Measurements from ENCODE around the gene SDC3. TPM values are rescaled to one million over a fixed set of nuclear protein-coding genes. Genes with fewer than 3 reads are reported as not detected.

Gene SDC3
- total and polyA plus RNA-seq, 4 donors, result 3.3 to 27.5 (median 16.6) TPM

DNA sequence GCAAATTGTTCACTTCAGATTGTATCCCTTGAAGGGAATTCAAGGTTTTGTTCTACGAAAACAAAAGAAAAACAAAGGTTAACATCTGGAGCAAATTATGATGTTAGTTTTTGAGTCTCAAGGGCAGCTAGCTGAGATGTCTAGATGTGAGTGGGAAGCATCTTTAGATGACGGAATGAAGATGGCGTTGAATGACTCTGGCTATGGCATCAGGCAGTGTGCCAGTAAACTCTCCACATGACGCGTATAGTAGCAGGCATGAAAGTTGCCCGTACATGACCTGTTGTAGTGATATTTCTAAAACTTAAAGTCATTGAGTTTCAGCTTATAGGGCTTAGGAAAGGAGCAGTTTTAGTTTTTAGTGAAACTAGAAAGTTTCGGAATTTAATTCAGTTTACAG lies 12.3 kb upstream of the SDC3 start:
- no peak overlapping the region for H3K27ac ChIP-seq (ENCODE audit: low read depth in 1 of 2, low read length in 2 of 2)
- TF ChIP-seq HNF4G (IDR thresholded peaks at IDR 0.05) (no peak), TAF1 (conservative IDR thresholded peaks at IDR 0.05) (no peak), RAD21 (IDR thresholded peaks at IDR 0.05) (no peak), SP1 (IDR thresholded peaks at IDR 0.05) (no peak), FOXA1 (IDR thresholded peaks at IDR 0.05) (no peak), HNF4A (conservative IDR thresholded peaks at IDR 0.05) (no peak), YY1 (IDR thresholded peaks at IDR 0.05) (no peak), RXRA (IDR thresholded peaks at IDR 0.05) (no peak)
- TF ChIP-seq, protein P1, sequence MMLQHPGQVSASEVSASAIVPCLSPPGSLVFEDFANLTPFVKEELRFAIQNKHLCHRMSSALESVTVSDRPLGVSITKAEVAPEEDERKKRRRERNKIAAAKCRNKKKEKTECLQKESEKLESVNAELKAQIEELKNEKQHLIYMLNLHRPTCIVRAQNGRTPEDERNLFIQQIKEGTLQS (IDR thresholded peaks at IDR 0.05), result no peak
- TF ChIP-seq, protein P2, sequence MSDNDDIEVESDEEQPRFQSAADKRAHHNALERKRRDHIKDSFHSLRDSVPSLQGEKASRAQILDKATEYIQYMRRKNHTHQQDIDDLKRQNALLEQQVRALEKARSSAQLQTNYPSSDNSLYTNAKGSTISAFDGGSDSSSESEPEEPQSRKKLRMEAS (IDR thresholded peaks at IDR 0.05), result no peak
- TF ChIP-seq, protein P3, sequence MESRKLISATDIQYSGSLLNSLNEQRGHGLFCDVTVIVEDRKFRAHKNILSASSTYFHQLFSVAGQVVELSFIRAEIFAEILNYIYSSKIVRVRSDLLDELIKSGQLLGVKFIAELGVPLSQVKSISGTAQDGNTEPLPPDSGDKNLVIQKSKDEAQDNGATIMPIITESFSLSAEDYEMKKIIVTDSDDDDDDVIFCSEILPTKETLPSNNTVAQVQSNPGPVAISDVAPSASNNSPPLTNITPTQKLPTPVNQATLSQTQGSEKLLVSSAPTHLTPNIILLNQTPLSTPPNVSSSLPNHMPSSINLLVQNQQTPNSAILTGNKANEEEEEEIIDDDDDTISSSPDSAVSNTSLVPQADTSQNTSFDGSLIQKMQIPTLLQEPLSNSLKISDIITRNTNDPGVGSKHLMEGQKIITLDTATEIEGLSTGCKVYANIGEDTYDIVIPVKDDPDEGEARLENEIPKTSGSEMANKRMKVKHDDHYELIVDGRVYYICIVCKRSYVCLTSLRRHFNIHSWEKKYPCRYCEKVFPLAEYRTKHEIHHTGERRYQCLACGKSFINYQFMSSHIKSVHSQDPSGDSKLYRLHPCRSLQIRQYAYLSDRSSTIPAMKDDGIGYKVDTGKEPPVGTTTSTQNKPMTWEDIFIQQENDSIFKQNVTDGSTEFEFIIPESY (IDR thresholded peaks at IDR 0.05), result no peak
- TF ChIP-seq, protein P4, sequence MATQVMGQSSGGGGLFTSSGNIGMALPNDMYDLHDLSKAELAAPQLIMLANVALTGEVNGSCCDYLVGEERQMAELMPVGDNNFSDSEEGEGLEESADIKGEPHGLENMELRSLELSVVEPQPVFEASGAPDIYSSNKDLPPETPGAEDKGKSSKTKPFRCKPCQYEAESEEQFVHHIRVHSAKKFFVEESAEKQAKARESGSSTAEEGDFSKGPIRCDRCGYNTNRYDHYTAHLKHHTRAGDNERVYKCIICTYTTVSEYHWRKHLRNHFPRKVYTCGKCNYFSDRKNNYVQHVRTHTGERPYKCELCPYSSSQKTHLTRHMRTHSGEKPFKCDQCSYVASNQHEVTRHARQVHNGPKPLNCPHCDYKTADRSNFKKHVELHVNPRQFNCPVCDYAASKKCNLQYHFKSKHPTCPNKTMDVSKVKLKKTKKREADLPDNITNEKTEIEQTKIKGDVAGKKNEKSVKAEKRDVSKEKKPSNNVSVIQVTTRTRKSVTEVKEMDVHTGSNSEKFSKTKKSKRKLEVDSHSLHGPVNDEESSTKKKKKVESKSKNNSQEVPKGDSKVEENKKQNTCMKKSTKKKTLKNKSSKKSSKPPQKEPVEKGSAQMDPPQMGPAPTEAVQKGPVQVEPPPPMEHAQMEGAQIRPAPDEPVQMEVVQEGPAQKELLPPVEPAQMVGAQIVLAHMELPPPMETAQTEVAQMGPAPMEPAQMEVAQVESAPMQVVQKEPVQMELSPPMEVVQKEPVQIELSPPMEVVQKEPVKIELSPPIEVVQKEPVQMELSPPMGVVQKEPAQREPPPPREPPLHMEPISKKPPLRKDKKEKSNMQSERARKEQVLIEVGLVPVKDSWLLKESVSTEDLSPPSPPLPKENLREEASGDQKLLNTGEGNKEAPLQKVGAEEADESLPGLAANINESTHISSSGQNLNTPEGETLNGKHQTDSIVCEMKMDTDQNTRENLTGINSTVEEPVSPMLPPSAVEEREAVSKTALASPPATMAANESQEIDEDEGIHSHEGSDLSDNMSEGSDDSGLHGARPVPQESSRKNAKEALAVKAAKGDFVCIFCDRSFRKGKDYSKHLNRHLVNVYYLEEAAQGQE (IDR thresholded peaks at IDR 0.05), result no peak
- WGBS, result 84% methylated on average over 7 of the region's 7 CpGs

DNA sequence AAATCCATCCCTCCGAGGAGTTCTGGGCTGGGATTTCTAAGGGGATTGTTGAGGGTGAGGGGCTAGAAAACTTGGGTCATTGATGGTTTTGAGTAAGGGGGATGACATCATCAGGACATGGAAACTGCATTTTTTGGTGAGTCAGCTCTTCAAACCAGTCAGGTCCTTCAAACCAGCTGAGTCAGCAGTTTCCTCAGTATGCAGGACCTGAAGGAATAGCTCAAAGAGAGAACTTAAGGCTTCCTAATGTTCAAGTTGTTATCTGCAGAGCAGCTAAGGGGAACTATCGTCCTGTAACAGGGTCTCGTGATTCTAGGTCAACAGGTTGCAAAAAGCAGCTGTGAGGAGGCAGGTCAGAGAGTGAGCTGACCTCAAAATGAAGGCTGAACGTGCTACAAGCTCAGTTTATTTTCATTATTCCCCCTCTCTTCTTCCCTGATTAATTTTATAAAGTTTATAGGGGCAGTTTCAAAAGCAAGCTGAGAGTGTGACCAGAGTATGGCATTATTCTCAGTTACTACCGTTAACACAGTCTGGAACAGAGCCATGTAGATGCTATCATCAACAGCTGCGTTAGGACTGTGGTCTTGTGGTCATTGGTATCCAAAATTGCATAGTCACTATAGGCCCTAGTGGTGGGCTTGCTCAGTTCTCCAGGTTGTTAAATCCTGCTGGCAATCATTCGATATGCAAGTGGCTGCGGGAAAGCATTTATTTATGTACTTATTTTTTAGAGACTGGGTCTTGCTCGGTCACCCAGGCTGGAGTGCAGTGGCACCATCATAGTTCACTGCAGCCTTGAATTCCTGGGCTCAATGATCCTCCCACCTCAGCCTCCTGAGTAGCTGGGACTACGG lies 10.7 kb upstream of the SDC3 start:
- no peak overlapping the region for H3K9ac ChIP-seq (ENCODE audit: low read depth in 1 of 2, low read length in 2 of 2)
- no peaks in the 10 kb centered on the region for H3K36me3 ChIP-seq (ENCODE audit: control insufficient read depth in 4 of 4, insufficient read depth in 3 of 4, low read depth in 1 of 4, low read length in 3 of 4)
- WGBS, result 74% methylated on average over 10 of the region's 10 CpGs
- no peak overlapping the region for H3K27ac ChIP-seq (ENCODE audit: low read depth in 1 of 2, low read length in 2 of 2)
- H3K4me1 ChIP-seq (ENCODE audit: control insufficient read depth in 4 of 4, insufficient read depth in 4 of 4, low read length in 3 of 4), result no peaks in the 10 kb centered on the region
- peak; percentile 29 for DNase-seq (ENCODE audit: low spot score)
- no peak overlapping the region for H3K4me3 ChIP-seq (ENCODE audit: low read depth in 1 of 3, low read length in 3 of 3)
- TF ChIP-seq JUND (IDR thresholded peaks at IDR 0.05) (no peak), TAF1 (conservative IDR thresholded peaks at IDR 0.05) (no peak), HNF4G (IDR thresholded peaks at IDR 0.05) (no peak), RXRA (IDR thresholded peaks at IDR 0.05) (no peak), FOXA1 (IDR thresholded peaks at IDR 0.05) (no peak)
- TF ChIP-seq, protein P4 (IDR thresholded peaks at IDR 0.05), result no peak
- TF ChIP-seq, protein P5, sequence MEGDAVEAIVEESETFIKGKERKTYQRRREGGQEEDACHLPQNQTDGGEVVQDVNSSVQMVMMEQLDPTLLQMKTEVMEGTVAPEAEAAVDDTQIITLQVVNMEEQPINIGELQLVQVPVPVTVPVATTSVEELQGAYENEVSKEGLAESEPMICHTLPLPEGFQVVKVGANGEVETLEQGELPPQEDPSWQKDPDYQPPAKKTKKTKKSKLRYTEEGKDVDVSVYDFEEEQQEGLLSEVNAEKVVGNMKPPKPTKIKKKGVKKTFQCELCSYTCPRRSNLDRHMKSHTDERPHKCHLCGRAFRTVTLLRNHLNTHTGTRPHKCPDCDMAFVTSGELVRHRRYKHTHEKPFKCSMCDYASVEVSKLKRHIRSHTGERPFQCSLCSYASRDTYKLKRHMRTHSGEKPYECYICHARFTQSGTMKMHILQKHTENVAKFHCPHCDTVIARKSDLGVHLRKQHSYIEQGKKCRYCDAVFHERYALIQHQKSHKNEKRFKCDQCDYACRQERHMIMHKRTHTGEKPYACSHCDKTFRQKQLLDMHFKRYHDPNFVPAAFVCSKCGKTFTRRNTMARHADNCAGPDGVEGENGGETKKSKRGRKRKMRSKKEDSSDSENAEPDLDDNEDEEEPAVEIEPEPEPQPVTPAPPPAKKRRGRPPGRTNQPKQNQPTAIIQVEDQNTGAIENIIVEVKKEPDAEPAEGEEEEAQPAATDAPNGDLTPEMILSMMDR (IDR thresholded peaks at IDR 0.05; ENCODE audit: low read depth, low read length, missing input control), result no peak
- no peaks in the 10 kb centered on the region for H3K9me3 ChIP-seq (ENCODE audit: control insufficient read depth in 4 of 4, low read length in 3 of 4)
- H3K27me3 ChIP-seq (ENCODE audit: control insufficient read depth in 4 of 4, insufficient read depth in 4 of 4, low read length in 3 of 4), result no peaks in the 10 kb centered on the region

More for the DNA sequence above, 12.3 kb upstream of the SDC3 start:
- DNase-seq (ENCODE audit: low spot score), result no peak
- Histone ChIP-seq H3K27me3 (ENCODE audit: control insufficient read depth in 4 of 4, insufficient read depth in 4 of 4, low read length in 3 of 4) (no peaks in the 10 kb centered on the region), H3K4me1 (ENCODE audit: control insufficient read depth in 4 of 4, insufficient read depth in 4 of 4, low read length in 3 of 4) (no peaks in the 10 kb centered on the region), H3K9ac (ENCODE audit: low read depth in 1 of 2, low read length in 2 of 2) (no peak overlapping the region), H3K4me3 (ENCODE audit: low read depth in 1 of 3, low read length in 3 of 3) (no peak overlapping the region), H3K9me3 (ENCODE audit: control insufficient read depth in 4 of 4, low read length in 3 of 4) (no peaks in the 10 kb centered on the region), H3K36me3 (ENCODE audit: control insufficient read depth in 4 of 4, insufficient read depth in 3 of 4, low read depth in 1 of 4, low read length in 3 of 4) (no peaks in the 10 kb centered on the region)

Measured in liver (tissue), 9 donors.